ENCODE measurements around the gene ENG.

Gene ENG

DNA sequence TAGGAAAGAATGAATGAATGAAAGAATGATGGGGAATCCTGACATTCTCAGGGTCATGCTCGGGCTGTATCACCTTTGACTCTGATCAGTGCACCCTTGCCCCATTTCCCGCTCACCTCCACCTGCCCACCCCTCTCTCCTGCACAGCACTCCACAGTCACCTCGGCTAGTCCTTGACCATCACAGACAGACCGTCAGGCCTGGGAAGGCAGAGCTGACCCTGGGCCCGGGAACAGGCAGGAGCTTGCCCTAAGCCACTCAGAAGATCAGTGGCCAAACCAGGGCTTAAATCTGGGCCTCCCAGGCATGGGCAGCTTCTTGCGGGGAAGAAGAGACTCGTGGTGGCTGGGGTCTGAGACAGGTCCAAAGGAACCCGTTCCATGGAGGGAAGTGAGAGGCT lies 41.4 kb upstream of the ENG start:
- no peak overlapping the region for H3K27ac ChIP-seq
- TF ChIP-seq ZFX (IDR thresholded peaks at IDR 0.05; ENCODE audit: borderline replicate concordance) = no peak
- TF ChIP-seq, protein P1, sequence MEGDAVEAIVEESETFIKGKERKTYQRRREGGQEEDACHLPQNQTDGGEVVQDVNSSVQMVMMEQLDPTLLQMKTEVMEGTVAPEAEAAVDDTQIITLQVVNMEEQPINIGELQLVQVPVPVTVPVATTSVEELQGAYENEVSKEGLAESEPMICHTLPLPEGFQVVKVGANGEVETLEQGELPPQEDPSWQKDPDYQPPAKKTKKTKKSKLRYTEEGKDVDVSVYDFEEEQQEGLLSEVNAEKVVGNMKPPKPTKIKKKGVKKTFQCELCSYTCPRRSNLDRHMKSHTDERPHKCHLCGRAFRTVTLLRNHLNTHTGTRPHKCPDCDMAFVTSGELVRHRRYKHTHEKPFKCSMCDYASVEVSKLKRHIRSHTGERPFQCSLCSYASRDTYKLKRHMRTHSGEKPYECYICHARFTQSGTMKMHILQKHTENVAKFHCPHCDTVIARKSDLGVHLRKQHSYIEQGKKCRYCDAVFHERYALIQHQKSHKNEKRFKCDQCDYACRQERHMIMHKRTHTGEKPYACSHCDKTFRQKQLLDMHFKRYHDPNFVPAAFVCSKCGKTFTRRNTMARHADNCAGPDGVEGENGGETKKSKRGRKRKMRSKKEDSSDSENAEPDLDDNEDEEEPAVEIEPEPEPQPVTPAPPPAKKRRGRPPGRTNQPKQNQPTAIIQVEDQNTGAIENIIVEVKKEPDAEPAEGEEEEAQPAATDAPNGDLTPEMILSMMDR (IDR thresholded peaks at IDR 0.05) = no peak

DNA sequence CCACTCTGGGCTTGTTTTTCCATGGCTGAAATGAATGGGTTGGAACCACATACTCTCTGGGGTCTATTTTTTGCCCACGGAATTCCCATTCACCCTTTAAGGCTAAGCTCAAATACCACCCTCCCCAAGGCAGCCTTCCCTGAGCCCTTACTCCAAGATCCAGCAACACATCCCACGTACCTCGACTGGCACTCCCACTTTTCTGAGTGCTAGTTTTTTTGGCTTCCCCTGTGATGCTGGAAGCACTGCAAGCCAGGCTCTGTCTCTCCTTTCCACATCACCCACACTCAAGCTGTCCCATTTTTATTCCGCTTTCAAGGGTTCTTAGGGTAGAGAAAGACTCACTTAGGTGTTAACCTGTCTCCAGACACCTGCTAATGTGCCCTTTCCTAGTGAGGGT lies 38.9 kb upstream of the ENG start:
- no peak overlapping the region for H3K27ac ChIP-seq
- TF ChIP-seq, protein P1 (IDR thresholded peaks at IDR 0.05) = no peak

DNA sequence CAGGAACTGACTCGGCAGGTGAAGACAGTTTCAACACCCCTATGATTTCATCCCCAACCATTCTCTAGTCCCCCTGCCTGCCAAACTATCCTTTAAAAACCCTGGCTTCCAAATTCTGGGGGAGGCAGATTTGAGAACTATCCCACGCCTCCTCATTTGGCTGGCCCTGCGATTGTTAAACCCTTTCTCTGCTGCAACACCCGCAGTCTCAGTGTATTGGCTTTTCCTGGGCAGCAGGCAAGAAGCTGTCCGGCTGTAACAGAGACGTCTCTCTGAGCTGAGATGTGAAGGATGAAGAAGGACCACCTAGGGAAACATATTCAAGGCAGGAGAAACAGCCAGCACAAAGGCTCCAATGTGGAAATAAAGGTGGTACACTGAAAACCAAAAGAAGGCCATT lies 38.4 kb upstream of the ENG start:
- TF ChIP-seq, protein P1 (IDR thresholded peaks at IDR 0.05) = no peak
- TF ChIP-seq ZFX (IDR thresholded peaks at IDR 0.05; ENCODE audit: borderline replicate concordance) = no peak
- H3K27ac ChIP-seq = no peak overlapping the region

DNA sequence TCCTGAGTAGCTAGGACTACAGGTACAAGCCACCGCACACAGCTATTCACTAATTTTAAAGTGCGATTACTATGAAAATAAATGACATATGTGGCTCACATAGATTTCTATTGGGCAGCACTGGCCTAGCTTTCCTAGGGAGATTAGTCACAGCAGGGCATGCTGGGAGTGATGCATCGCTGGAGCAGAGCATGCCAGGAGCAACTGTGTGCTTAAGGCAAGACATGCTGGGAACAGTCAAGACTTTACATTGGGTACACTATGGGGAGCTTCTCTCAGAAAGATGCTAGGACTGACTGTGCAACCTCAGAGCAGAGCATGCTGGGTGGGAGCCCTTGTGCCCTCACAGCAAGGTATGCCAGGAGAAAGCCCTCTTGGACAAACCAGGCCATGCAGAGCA lies 35.6 kb upstream of the ENG start:
- H3K27ac ChIP-seq = no peak overlapping the region
- TF ChIP-seq, protein P1 (IDR thresholded peaks at IDR 0.05) = no peak
- no peak for TF ChIP-seq ZFX (IDR thresholded peaks at IDR 0.05; ENCODE audit: borderline replicate concordance)

DNA sequence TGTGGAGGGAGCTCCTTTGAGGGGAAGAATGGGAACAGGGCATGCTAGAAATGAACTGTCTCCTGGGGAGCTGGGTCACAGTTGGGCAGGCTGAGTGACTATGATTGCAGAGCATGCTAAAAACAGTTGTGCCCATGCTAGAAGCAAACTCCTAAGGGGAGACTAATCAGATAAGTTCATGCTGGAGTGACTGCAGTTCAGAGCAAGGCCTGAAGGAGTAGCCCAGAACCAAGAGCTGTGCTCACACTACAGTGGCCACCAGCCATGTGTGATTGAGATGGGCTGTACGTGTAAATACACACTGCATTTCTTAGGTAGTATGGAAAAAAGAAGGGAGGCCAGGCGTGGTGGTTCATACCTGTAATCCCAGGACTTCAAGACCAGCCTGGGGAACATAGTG lies 33.3 kb upstream of the ENG start:
- TF ChIP-seq, protein P1 (IDR thresholded peaks at IDR 0.05) = no peak
- no peak overlapping the region for H3K27ac ChIP-seq

DNA sequence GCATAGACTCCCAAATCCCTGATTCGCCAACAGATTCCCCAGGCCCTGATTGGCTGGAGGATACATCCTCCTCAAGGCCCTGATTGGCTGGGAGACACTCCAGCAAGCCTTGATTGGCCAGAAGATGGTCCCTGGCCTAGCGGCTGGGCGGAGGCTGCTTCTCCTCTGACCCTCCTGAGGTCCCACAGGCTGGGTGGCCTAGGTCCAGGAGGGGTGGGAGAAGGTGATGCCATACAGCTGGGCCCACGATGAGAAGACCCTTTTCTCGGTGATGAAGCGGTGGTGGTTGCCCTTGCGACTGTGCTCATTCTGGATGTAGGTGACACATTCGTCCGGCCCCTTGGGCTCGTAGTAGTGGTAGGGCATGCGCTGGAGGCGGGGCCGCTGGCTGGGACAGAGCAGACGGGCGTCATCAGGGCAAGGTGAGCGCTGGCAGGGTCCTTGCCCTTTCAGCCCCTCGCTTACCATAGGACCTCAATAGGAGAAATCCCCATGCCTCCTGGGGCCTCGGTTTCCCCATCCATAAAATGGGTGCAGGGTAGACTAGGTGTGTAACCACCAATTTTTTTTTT lies 32.0 kb upstream of the ENG start:
- H3K27ac ChIP-seq = no peak overlapping the region
- no peak for TF ChIP-seq ZFX (IDR thresholded peaks at IDR 0.05; ENCODE audit: borderline replicate concordance)
- TF ChIP-seq, protein P1 (IDR thresholded peaks at IDR 0.05) = no peak

DNA sequence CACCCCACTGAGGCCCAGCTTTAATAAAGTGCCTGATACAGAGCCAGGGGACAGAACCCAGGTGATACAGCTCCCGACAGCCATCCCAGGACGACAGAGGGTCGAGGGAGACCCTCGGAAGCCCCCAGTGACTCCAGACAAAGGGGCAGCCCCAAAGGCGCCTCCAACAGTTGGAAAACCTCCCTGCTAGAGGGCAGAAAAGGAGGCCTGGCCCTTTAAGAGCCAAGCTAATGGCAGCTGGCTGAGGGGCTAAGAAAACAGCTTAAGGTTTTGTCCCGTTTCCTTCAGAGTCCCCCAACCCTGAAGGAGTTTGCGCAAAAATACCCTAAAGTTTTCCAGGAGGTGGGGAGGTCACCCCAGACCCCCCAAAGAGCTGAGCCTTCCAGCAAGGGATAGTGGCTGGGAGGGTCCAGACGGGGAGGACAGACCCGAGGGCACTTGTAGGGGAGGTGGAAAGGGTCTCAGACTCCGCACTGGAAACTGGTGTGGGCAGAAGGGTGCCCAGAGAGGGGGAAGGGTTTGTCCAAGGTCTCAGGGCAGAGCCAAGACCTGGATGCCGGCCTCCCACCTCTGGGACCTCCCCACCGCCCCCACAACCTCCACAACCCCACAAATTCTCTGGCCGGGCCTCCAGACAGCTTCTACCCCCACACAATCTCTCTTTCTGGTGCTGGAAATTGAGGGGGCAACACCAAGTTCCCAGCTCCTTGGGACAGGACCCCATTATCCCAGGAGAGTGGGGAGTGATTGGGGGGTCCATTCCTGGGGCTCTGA lies 31.2 kb upstream of the ENG start:
- TF ChIP-seq, protein P1 (IDR thresholded peaks at IDR 0.05) = no peak
- TF ChIP-seq ZFX (IDR thresholded peaks at IDR 0.05; ENCODE audit: borderline replicate concordance) = no peak
- no peak overlapping the region for H3K27ac ChIP-seq
